ENCODE data around the gene SH3BP1.
"Not testable (repeated sequence)": the region's sequence is repeated elsewhere in the genome, so short reads cannot be mapped to it uniquely, and the experiment has no call there.

The SH3BP1 gene

DNA sequence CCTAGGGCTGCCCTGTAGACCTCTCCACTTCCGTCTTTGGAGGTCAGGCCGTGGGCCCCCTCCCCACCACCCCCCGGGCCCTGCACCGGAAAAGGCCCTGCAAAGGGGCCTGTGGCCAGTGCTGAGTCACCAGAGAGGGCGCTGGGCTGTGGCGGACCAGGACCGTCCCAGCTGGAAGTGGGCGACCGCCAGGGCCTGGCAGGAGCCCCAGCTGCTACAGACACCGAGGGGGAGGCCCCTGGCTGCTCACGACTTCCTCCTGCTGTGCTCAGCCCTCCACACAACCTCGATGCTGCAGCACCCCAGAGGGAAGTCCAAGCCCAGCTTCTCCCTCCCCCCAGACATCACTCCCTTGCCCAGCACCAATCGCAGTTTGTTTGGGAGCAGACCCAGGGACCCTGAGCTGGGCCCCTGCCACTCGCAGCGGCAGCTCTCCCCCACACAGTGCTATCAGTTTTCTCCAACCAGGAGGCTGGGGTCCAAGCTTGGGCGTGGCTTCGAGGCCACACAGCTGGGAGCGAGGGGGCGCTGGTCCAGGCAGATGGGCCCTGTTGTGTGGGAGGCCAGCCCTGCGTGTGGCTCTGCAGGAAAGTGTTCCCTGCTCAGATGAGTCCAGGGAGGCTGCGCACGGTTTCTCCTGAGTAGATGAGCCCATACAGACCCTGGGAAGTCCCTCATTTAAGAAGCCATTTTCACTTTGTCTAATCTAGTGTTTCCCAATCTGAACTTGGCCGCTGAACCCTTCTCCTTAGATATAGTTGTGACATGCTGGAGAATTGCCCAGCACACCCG, 5.6 kb upstream of the SH3BP1 start:
- DNase-seq = peak; percentile 74

DNA sequence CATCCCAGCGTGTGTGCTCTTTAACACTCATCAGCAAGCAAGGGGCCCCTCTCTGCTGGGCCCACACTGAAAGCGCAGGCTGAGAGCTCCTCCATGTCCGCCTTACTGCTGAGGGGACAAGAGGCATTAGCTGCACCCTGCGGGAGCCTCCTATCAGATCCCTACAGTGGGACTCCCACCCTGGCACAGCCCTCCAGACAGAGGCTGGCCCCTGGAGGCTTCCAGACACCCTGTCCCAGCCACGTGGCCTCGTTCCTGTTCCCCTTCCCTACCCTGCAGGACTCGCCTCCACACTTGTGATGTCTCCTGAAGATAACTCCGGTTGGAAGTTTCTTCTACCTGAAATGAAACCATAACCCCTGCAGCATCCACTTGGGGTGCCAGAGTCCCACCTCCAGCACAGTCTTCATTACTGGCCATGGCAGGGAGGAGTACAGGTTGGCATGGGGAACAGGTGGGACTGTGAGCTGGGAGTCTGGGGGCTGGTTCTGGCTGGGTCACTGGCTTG, 5.0 kb upstream of the SH3BP1 start:
- DNase-seq = no peak

DNA sequence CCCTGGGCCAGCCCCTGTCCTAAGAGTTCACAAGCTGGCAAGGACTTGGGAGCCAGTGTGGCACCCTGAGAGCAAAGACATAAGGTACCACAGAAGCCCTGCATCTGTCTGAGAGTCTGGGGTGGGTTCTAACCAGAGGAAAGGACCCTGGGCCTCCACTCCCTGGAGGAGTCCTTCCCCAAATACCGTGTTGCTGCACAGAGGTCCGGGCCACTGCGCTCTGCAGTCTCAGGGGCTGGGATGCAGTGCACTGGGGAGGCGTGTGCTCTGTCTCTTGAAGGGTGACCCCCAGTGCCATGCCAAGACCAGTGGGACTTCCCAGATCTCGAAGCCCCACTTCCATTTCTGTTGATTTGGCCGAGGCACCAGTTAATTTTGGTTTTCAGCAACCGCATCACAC, 4.3 kb upstream of the SH3BP1 start:
- DNase-seq = no peak

- DNase-seq = peak; percentile 59
Measured at GRCh38 chr22:37636186-37636948, 3.1 kb upstream of the SH3BP1 start.

DNA sequence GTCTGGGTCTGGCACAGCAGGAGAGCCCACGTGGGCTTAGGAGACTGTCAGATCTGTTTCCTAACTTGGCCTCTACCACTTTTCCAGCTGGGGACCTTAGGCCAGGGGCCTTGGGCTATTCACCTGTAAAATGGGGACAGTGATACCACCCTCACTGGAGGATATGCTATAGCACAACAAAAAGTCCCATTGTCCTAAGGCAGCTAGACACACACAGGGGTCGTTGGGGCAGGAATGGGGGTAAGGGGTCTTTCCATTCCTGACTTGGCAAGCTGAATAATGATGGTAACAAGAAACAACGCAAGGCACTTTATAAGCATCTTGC, 2.6 kb upstream of the SH3BP1 start:
- no peak for DNase-seq

DNA sequence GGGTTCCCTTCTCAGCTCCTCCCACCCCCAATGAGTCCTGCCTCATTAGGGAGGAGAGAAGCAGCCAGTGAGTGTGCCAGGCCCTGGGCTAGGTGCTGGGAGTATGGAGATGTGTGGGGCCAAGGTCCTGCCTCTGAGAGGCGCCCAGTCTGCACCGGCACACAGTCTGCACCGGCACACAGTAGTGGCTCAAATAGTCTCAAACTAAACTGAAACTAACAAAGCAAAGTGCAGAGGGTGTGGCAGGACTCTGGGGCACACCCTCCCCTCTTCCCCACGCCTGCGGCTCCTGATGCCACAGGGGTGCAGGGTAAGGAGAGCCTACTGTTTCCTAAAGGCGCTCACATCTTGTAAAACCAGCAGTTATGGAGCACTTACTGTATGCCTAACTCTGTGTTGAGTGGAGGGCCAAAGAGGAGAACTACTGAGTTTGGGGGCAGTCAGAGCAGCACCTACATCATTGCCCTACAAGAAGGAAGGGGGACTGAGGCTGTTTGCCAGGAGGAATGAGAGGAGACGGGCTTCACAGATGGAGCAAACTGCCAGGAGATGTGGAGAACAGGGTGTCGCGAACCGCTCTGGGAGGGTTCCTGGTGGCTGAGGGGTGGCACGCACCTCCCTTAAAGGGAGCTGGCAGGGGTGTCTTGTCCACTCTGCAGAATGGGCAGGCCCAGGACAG, 939 bp upstream of the SH3BP1 start:
- DNase-seq = peak; percentile 63

DNA sequence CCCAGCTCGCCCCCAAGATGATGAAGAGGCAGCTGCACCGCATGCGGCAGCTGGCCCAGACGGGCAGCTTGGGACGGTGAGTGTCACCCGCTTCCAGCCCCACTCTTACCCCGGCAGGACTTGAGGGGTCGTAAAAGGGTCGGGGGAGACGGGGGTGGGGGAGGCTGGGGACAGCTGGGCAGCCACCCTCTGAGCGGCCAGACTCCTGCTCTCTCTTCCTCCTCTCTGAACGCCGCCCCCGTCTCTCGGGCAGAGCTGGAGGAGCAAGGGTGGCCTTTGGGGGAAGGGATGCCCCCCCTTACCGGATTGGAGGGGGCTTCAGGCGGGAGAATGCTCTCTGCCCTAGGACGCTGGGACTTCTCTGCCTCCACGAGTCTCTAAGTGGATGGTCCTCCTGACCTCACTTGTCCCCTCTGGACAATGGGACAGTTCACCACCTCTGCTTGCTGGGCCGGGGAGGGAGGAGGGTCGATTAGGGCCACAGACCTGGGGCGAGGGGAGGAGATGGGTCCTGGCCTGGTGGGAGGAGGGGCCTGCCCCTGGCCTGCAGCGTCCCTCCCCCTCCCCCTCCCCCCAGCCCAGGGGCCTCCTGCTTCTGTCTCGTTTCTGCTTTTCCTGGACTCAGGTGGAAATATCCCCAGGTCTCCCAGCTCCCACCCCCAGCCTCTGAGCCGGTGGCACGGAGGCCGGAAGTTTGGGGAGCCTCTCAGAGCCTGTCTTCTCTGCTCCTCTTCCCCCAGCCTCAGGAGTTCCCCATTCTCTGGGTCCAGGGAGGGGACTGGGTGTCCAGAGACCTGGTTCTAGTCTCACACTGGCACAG, 512 bp downstream of the SH3BP1 start:
- no peak for DNase-seq

GRCh38 chr22:37640591-37641560, 1.4 kb downstream of the SH3BP1 start:
- DNase-seq = no peak

- DNase-seq = no peak
Measured at GRCh38 chr22:37641561-37641949, 2.1 kb downstream of the SH3BP1 start.

DNA sequence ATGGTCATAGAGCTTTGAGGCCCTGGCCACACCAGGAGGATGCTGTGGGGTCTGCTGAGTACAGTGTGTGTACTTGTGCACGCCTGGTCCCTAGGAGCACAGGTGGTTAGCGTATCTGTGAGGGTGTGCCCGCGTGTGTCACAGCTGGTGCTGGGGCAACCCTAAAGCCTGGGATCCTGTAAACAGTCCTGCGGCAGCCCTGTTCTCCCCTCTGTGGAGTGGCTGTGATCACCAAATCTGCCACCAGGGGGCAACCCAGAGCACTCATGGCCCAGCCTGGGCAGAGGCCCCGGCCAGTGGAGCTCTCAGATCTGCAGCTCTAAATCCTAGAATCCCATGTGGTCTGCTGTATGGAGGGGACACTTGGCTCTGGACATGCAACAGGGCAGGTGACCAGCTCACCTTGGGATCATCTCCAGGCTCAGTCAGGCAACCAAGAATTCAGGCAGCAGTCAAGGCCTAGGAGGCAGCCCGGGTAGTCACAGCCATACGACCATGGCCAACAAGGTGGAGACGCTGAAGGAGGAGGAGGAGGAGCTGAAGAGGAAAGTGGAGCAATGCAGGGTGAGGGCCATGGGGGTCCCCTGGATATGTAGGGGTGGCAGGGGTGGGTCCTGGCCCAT, 3.9 kb downstream of the SH3BP1 start:
- DNase-seq = peak; percentile 88

- DNase-seq = no peak
Measured at GRCh38 chr22:37647317-37647716, 7.8 kb downstream of the SH3BP1 start.

DNA sequence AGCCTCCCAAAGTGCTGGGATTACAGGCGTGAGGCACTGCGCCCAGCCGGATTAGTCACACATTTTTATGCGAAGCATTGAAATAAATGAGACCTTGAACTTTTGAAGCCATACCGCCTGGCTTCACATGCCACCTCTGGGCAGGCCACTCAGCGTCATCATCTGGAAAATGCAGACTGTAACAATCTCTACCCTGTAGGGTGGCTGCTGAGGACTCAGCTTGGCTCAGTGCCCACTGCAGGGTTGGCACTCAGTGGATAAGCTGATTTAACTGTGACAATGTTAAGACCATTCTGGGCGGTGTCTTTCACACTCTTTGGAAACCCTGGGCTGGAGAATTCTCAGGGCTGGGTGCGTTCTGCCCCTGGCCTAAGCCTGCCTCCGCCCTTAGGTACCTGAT, 8.5 kb downstream of the SH3BP1 start:
- no peak for DNase-seq

DNA sequence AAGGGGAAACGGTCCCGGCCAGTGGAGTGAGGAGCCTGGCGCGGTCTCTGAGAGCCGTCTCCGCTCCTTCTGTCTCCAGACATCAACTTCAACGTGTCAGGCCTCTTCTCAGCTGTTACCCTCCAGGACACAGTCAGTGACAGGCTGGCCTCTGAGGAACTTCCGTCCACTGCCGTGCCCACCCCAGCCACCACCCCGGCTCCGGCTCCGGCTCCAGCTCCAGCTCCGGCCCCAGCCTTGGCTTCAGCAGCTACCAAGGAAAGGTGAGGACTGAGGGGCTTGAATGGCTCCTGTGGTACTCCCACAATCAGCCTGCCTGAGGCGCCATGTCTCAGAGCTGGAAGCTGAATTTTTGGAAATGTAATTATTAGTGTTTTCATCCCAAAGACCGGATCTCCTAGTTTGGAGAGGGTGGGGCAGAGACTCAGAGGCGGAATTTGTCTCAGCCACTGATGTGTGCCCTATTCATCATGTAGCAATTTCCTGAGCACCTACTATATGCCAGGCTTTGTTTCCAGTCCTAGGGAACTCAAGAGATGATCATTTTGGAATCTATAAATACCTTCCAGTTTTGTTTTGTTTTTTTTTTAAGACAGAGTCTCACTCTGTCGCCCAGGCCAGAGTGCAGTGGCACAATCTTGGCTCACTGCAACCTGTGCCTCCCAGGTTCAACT, 11.1 kb downstream of the SH3BP1 start:
- DNase-seq = no peak

DNA sequence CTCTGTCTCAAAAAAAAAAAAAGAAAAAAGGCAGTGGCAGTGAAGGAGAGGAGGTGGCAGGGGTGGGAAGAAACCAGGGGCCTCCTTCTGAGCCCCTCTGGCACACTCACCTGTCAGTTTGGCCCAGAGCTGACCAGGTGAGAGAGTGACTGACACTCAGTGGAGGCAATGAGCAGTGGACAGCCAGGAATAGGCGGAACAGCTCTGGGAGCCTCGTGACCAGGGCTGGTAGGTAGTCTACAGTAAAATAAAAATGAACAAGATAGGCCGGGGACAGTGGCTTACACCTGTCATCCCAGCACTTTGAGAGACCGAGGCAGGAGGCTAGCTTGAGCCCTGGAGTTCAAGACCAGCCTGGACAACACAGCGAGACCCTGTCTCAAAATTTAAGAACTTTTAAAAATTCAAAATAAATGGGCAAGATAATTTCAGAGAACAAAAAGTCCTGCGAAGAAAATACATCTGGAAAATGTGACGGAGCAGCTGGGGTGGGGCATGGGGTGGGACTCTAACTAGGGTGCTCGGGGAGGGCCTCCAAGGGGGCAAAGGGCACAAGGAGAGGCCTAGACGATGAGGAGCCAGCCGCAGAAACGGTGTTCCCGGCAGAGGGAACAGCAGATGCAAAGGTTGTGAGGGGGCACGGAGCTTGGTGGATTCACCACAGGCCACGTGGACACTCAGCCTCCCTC, 15.2 kb downstream of the SH3BP1 start:
- no peak for DNase-seq

- no peak for DNase-seq
Measured at GRCh38 chr22:37655252-37655563, 15.7 kb downstream of the SH3BP1 start.

DNA sequence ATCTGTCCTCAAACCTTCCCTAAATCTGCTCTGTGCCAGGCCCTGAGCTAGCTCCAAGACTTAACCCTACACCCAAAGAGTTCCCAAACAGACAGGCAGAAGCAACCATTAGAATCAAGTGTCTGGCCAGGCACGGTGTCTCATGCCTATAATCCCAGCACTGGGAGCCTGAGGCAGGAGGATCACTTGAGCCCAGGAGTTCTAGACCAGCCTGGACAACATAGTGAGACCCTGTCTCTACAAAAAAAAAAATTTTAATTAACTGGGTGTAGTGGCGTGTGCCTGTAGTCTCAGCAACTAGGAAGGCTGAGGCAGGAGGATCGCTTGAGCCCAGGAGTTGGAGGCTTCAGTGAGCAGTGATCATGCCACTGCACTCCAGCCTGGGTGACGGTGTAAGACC, 17.1 kb downstream of the SH3BP1 start:
- not testable (repeated sequence) for DNase-seq

- no peak for DNase-seq
Measured at GRCh38 chr22:37657590-37658132, 18.2 kb downstream of the SH3BP1 start.

GRCh38 chr22:37658133-37659065, 18.9 kb downstream of the SH3BP1 start, which contains the start of gene PDXP:
Gene PDXP (plus strand): TSS chr22:37658723. CDS start chr22:37658783, 60 bp downstream.
- DNase-seq = peak; percentile 99

All from activated CD4-positive, alpha-beta T cell treated with anti-CD3 and anti-CD28 coated beads, Interleukin-2, amount 50 U/mL, for 16 hours (primary cell).